Stimulated activated CD4-positive, alpha-beta T cell treated with anti-CD3 and anti-CD28 coated beads, Interleukin-1b, Interleukin-23, amount 100 ng/mL, for 1 hour (primary cell): ENCODE results near the gene SPRR2G.
"Not testable (repeated sequence)": the region's sequence is repeated elsewhere in the genome, so short reads cannot be mapped to it uniquely, and the experiment has no call there.

Source experiments
- DNase-seq, 2 donors: peaks; one replicate each; pipeline ENCODE4 v3.0.0-alpha.2; 2020; ENCODE audit warnings: low read depth in 2 of 2

SPRR2G gene

GRCh38 chr1:153115264-153115663 is 35.4 kb downstream of the SPRR2G start:
- DNase-seq: not testable (repeated sequence)

GRCh38 chr1:153113416-153113815 is 37.3 kb downstream of the SPRR2G start, which contains the start of gene SPRR2F:
TSS of gene SPRR2F (minus strand) at chr1:153113516. CDS start at chr1:153112733, 783 bp downstream.
- no peak for DNase-seq

- DNase-seq: not testable (repeated sequence)
These were observed 38.2 kb downstream of the SPRR2G start for GRCh38 chr1:153112454-153112853.

- DNase-seq: no peak
These were observed 50.4 kb downstream of the SPRR2G start for GRCh38 chr1:153100245-153100644.
